HG02759 (cell line): ENCODE measurements around the gene C2orf76.

Source experiments
- ATAC-seq: cut with Tn5 transposase; IDR thresholded peaks from one replicate; pipeline ENCODE4 v1.9.1; 2021; ENCODE audit warnings: mild to moderate bottlenecking, moderate library complexity; ENCODE audit not compliant: unreplicated experiment

Gene C2orf76

DNA sequence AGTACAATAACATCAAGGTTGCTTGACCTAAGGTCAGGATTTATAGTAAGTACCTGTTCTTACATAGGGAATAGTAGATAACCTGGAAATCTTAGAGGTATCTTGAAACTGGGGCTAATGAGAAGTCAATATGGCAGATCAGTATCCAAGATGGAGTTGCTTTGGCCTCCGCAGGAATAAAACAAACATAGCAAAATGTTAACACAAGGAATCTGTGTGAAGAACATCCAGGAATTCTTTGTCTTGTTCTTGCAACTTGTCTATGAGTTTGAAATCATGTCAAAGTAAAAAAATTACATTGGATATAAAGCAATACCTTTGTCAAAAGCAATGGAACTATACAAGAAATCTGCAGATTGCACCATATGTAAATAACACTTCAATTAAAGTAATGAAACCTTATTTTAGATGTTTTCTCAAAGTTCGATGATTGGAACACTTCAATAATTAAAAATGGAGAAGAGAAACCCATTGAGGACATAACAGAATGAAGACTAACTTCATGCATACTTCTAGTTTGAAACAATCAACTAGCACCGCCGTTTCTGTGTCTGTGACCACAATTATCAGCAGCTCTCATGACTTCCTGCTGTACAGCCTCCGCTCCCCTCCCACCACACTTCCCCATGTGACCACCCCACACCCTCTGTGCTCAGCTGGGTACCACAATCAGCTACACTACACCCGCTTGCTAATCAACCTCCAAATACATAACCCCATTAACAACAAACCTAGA is 27.6 kb downstream of the C2orf76 start:
- ATAC-seq: peak; percentile 100

DNA sequence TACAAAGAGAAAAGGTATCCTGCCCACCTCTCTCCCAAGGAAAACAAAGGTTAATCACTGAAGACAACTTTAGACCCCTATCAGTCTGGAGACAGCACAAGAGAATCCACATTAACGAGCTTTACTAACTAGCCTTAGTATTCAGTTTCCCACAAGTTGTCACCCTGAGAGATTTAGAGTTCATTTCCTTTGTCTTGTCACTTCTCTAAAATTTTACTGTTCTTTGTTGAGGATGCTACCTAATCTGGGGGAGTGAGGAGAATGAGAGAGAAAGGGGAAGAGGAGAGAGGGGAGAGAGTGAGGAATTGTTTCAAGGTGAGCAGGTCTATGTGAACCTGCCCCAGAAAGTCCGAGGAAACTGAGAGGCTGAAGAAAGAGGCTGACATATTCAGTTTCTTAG is 28.4 kb downstream of the C2orf76 start:
- no peak for ATAC-seq

DNA sequence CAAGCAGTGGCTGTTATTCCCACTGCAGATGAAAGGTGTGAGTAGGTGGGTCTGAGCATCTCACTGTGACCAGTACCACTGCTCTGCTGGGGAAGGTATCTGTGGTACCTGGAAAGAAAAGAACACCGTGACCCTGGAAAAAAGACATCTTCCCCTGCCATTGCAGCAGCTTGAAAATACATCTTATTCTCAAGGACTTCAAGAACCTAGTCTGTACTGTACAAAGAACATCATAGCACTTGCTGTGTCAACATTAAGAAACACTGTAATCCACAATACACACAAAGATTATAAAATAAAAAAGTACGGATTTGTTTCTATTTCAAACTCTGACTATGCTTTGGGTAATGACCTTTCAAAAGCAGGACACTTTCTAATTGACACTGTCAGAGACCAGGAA is 28.9 kb downstream of the C2orf76 start:
- ATAC-seq: no peak

DNA sequence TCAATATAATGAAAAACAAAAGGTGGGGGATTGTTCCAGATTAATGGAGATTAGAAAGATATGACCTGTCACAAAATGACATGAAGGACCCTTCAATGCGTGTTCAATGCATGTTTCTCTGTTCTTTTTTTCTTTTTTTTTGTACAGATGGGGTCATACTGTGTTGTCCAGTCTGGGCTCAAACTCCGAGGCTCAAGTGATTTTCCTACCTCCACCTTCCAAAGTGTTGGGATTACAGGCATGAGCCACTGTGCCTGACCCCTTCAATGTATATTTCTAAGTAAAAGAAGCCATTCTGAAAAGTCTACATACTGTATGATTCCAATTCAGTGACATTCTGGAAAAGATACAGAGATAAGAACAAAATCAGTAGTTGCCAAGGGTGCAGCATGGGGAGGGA is 32.8 kb downstream of the C2orf76 start:
- ATAC-seq: no peak

DNA sequence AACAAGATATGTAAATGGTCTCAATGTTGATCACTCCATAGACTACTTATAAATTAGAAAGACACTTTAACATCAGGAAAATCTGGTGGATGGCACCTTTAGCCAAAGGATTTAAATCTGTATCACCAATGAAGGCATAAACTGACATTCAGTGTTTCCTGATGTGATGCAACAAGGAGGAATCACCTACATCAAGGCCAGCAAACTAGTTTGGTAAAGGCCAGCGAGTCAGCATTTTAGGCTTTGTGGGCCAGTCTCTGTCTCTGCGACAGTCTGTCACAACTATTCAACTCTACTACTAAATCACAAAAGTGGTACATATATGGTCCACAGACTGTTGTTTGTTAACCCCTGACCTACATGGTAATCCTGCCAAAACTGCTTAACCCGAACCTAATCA is 33.3 kb downstream of the C2orf76 start:
- ATAC-seq: no peak

DNA sequence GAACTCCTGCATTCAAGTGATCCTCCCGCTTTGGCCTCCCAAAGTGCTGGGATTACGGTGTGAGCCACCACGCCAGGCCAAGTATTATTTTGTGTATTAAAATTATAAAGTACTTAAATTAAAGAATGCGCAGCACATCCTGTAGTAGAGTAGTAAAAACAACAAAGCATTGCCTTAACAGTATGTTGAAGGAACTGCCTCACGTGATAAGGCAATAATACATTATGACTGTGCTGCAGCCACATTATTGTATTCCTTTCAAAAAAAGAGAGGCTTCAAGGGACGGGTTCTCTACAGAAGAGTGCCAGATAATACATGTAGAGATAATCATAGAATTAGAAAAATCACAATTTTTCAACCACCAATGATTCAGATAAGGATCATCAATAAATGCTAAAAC is 33.7 kb downstream of the C2orf76 start:
- ATAC-seq: no peak

DNA sequence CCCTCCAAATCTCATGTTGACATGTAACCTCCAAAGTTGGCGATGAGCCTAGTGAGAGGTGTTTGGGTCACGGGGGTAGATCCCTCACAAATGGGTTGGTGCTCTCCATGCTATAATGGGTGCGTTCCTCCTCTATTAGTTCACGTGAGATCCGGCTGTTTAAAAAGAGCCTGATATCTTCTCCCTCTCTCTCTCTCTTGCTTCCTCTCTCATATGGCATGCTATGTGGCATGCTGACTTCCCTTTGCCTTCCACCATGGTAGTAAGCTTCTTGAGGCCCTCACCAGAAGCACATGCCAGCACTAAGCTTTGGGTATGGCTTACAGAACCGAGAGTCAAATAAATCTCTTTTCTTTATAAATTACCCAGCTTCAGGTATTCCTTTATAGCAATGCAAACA is 39.2 kb downstream of the C2orf76 start:
- ATAC-seq: no peak

DNA sequence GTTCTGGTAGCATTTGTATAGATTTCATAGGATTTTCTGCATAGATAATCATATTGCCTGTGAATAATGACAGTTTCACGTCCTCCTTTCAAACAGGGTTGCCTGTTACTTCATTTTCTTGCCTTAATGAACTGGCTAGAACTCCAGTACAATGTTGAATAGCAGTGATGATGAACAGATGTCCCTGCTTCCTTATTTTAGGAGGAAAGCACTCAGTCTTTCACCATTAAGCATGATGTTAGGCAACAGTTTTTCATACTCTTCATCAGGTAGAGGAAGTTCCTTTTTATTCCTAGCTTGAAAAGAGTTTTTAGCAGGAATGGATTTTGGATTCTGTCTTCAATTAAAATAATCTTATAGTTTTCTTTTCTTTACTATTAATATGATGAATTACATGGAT is 39.7 kb downstream of the C2orf76 start:
- no peak for ATAC-seq

DNA sequence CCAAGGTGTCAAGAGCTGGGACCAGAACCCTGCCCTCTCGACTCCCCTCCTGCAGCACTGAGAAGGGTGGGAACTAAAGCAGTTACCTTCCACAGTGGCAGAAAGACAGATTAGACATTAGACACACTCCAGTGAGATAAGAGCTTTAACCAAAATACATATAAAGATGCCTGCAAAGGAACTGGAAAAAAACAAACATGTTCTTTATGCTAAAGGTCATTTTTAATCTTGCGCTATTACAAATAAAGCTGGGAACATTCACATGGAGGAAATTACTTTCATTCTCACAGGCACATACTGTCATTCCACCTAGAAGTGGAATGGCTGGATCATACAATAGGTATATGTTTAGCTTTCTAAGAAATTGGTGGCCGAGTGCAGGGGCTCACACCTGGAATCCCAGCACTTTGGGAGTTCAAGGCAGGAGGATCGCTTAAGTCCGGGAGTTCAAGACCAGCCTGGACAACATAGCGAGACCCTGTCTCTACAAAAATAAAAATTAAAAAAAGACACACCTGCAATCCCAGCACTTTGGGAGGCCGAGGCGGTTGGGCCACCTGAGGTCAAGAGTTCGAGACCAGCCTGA is 41.9 kb downstream of the C2orf76 start:
- ATAC-seq: no peak

DNA sequence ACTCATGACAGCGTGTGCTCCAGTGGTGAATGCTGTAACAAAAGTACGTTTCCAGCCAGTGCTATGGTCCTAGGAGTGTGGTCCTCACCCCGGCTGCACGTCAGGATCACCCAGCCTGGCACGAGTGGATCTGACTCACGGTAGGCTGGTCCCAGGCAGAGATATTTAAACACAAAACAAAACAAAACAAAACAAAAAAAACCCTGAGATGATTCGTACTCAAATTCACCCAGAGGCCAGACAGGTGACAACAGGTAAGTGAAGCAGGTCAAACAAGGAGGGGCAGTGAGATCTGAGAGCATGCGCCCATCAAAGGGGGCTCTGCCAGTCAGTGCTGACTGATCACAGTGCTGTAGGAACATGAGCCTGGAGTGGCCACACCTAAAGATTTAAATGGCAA is 43.2 kb downstream of the C2orf76 start:
- ATAC-seq: no peak

DNA sequence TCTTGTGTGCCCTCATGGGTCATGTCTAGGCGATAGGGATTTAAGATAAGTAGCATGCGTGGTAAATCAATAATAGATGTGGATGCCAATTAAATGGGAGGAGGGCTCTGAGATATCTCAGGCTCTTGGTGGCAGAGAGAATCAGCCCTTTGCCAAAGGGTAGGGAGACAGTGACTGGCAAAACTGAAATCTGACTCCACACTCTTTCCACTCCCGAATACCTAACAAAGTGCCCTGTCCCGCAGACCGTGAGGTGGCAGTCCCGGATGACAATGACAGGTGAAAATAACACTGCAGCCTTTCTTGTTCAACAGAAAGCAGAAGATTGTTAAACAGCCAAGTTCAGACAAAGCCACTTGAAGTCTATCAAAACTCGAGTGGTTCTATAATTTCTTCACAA is 47.0 kb downstream of the C2orf76 start:
- ATAC-seq: no peak

DNA sequence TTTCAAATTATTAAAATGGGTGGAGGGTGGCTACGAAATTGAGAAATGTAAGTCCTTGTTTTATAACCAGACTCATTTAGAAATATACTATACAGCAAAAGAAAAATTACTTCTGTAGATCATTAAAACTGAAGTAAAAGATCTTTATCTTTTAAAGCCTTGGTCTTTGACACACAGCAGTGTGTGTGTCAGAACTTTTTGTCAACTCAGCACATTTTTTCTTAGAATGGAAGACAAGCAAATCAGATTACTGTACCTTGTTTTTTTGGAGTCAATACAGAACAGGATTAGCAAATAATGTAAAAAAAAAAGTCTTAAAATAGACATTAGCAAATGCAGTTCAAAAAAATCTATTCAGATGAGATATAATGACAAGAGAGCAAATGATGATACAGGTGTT is 49.1 kb downstream of the C2orf76 start:
- no peak for ATAC-seq

DNA sequence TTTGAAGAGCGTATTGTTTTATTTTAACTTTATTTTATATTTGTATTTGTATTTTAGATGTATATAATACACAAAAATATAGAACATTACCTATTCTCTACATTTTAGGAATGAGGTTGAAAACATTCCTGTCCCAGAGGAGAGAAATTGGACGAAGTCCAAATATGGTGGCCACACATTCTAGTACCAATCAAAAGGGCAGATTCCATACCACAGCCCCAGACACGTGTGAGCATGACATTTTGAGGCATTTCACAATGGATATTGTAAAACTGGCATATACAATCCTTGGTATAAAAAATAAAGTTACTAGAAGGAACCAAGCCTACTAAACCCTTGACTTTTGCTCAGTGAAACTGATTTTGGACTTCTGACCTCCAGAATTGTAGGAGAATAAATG is 50.6 kb downstream of the C2orf76 start:
- no peak for ATAC-seq

DNA sequence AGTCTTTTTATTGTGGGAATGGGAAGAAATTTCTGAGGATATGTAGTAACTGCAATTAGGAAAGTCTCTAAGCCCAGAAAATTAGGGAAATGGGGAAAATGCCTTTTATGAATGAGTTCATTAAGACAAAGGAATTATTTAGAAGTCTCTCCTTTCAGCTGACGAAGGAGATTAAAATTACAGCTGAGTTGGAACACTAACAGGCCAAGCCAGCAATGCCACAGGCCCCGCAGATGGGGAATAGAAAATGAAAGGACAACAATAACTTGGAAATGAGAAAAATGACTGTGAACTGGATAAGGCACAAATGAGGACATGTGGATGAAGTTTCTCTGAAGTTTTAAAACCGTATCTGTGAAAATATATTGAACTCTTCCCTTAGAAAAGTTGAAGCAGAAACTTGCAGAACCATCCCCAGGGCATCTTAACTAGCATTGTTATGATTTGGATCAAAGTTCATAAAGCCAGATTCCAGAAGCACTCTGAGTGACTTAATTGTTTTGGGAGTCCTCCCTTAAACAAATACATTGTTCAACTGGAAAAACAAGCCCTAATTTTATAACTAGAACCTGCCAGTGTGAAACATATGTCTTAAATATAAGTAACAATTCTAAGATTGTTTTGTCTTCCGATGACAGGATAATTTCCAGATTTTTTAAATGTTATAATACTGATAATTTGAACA is 51.3 kb downstream of the C2orf76 start:
- no peak for ATAC-seq

DNA sequence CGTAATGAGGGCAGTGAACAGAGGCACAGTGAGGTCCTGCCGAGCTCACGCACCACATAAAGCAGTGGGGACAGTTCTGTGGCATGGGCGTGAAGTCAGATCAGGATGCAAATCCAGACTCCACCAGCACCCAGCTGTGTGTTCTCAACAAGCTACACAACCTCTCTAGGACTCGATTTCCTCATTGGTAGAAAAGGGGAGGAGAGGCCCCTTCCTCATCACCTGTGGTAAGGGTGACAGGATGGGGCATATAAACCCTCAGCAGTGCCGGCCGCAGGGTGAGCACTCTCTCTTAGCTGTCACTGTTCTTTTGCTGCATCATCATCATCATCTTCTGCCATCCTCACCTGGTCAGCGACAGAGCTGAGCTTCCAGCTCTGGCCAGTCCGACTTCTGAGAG is 54.8 kb downstream of the C2orf76 start:
- no peak for ATAC-seq

DNA sequence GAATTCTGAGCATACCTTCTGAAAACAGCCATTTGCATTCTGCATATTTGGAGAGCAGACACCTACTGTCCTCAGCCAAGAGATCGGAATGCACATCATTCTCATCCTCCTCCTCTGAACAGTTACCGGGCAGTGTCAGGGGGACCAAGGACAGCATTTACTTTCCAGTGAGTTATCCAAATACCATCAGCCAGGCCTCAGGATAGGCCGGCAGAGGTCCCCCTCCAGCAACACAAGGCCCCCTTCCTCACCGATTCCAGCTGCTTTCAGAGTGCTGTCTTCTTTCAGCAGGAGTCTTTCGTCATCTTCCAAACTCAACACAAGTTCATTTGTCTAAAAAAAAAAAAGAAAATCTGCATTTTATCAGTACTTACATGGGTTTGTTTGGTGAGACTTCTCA is 55.3 kb downstream of the C2orf76 start:
- ATAC-seq: no peak

DNA sequence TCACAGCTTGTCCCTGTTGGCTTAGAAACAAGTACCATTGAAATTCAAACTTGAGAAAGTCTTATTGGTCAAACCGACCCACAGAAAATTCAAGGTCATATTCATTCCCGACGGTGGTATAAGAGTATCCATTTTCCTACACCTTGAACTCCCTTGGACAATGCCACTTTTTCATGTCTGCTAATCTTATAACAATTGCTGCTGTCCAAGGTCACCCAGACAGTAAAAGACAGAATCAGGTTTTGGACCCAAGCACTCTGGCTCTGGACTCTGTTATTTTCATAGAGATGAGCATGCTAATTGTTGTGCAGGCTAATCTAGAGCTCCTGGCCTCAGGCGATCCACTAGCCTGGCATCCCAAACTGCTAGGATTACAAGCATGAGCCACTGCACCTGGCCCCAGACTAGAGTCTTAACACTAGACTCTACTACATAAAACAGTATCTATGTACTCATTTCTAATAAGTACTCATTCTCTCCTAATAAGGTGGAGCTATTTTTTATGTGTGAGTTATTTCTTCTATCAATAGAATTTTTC is 57.8 kb downstream of the C2orf76 start:
- ATAC-seq: no peak

DNA sequence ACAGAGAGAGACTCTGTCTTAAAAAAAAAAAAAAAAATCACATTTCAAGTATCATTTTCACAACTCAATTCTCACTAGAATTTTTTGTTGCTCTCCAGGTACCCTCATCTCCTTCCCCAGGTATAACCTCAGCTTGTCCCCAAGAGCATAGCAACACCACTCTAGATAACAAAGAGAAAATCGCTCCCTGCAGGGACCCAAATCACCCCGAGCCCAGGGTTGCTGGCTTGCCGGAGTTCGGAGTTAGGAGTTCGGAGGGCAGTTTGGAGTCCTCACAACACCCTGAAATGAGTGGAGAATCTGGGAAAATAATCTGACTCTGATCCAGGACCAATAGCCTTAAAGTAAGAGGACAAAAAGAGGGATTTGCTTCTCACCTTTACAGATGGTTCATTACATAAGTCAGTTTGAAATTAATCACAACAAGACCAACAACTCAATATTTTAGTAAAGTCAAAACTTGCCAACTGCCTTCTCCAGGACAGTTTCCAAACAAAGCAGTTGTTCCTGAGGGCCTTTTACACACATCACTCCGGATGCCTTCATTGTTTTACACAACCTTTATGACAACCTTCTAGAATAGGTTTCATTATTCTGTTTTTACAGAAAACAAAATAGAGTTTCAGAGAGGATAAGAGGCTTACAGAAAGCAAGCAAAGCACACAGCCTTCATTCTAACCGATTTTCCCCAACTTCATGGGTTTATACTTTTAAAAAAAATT is 59.1 kb downstream of the C2orf76 start:
- no peak for ATAC-seq

DNA sequence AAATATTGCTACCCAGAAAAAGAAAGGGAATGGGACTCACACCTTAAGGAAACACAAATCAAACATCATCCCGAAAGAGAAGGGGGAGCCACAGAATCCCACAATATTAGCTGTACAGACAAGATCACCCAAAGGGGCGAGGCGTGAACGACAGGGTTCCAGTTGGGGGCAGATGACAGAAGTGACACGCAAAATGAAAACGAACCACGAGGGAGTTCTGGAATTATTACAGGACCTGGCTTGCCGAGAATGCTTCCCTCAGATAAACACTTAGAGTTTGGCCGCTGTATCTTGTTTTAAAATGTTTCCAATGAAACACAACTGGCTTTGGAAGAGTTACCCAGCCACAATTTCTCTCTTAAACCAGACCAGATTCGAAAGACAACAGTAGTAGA is 60.4 kb downstream of the C2orf76 start:
- no peak for ATAC-seq

DNA sequence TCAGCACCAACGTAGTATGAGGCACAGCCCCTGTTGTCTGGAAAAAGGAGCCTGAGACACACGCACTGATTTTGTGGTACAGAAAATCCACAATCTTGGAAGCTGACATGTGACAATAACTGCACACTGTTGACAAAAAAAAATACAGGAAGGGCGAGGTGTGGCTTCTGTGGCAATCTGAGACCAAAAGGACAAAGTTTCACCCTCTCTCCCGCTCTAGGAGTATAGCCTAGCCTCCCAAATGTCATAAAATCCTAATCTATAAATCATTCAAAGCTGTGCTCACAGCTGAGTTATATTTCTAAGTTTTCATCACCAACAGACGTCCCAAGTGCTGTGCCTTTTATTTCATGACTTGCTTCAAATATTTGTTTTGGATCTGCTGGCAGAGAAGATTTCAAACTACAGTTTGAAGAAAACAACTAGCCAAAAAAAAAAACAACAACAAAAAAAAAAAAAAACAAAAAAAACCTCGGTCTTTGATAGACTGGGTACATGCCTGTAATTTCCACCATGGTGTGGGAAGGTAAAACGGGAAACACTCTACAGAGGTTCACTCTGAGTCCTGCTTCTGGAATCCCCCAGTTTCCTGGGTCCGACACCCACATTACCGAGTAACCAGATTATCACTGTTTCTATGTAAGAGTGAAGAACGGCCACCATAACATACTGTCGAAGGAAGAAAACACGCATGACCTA is 61.0 kb downstream of the C2orf76 start:
- no peak for ATAC-seq

DNA sequence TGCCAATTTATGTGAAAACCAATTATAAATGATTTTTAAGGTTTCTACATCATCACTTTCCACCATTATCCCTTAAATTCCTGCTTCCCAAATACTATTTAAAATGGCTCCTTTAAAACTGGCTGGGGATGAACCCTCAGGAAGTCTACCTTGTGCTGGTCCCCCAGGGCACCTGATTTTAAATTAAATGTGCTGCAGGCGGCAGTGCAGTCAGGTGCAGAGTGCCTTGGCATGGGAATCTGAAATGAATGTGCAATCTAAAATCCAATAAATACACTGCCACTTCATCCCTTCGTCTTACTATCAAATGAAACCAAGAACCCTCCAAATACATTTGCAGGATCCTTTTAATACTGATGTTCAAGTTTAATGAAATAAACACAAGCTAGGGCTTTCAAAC is 61.8 kb downstream of the C2orf76 start:
- ATAC-seq: no peak
